D721Med (cell line): Measurements from ENCODE around the gene TNFRSF6B.
"Not testable (repeated sequence)": the region's sequence is repeated elsewhere in the genome, so short reads cannot be mapped to it uniquely, and the experiment has no call there.

Experiments used
- DNase-seq: peaks from one replicate; pipeline ENCODE4 v3.0.0; 2011; ENCODE audit warnings: low spot score; ENCODE audit not compliant: insufficient read length
- FAIRE-seq: peaks from 2 replicates; lab custom pipeline; 2011; peaks lifted over from hg19 to GRCh38; lab: Jason Lieb, UNC
- TF ChIP-seq, protein P1 (sequence below): IDR thresholded peaks from 2 replicates; pipeline ENCODE4 v1.5.1; 2012; ENCODE audit warnings: mild to moderate bottlenecking, control low read depth; ENCODE audit not compliant: insufficient read depth; ENCODE audit errors: missing control alignments

The TNFRSF6B gene

DNA sequence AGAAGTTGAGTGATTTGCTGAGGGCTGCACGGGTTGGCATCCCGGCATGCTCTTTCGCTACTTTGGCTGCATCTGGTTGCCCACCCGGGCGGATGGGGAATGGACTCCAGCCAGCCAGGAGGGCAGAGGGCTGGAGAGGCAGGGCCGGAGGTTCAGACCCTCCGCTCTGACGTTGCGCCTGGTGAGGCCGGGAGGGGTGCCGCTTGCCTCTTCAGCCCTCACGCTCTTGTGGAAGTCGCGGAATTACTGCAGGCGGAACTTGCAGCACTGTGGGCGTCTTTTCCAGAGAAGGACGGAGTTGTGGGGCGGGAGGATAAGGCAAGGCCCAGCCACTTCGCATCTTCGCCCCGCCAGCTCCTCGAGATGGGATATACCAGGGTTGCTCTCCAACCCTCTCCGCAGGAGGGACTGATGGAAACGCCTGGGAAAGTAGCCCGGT is 37.7 kb upstream of the TNFRSF6B start:
- DNase-seq (no peak), FAIRE-seq (no peak)
- TF ChIP-seq, protein P1, sequence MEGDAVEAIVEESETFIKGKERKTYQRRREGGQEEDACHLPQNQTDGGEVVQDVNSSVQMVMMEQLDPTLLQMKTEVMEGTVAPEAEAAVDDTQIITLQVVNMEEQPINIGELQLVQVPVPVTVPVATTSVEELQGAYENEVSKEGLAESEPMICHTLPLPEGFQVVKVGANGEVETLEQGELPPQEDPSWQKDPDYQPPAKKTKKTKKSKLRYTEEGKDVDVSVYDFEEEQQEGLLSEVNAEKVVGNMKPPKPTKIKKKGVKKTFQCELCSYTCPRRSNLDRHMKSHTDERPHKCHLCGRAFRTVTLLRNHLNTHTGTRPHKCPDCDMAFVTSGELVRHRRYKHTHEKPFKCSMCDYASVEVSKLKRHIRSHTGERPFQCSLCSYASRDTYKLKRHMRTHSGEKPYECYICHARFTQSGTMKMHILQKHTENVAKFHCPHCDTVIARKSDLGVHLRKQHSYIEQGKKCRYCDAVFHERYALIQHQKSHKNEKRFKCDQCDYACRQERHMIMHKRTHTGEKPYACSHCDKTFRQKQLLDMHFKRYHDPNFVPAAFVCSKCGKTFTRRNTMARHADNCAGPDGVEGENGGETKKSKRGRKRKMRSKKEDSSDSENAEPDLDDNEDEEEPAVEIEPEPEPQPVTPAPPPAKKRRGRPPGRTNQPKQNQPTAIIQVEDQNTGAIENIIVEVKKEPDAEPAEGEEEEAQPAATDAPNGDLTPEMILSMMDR: no peak

DNA sequence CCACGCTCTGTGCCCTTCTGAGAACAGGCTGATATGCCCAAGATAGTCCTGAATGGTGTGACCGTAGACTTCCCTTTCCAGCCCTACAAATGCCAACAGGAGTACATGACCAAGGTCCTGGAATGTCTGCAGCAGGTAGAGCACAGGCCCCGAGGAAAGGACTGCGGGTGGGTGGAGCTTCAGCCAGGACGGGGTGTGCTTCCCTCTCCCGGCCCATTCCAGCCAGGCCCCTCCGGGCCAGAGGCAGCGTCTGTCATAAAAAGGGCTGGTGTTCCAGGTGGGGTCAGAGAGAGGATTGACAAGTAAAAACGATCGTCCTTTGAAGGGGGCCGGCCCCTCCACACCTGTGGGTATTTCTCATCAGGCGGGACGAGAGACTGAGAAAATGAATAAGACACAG is 37.1 kb upstream of the TNFRSF6B start:
- DNase-seq (no peak), FAIRE-seq (no peak)
- TF ChIP-seq, protein P1: no peak

DNA sequence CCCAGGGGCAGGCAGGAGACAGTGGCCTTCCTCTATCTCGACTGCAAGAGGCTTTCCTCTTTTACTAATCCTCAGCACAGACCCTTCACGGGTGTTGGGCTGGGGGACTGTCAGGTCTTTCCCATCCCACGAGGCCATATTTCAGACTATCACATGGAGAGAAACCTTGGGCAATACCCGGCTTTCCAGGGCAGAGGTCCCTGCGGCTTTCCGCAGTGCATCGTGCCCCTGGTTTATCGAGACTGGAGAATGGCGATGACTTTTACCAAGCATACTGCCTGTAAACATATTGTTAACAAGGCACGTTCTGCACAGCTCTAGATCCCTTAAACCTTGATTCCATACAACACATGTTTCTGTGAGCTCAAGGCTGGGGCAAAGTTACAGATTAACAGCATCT is 36.3 kb upstream of the TNFRSF6B start:
- not testable (repeated sequence) for DNase-seq, FAIRE-seq

DNA sequence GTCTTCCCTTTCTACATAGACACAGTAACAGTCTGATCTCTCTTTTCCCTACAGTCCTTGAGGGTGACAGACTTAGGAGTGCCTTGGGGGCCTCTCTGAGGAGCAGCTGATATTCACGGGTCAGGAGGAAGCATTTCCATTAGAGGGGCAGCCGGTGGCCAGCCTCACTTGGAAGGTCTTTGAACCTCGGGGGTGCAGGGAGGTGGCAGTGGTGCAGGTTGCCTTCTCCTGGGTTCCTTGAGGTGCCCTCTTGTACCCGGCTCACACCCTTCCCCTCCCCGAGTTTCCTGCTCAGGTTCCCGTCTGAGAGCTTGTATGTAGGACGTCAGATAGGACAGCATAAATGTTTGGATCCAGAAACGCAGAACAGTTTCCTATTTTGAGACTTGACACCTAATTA is 35.8 kb upstream of the TNFRSF6B start:
- DNase-seq (no peak), FAIRE-seq (no peak)
- TF ChIP-seq, protein P1: no peak

DNA sequence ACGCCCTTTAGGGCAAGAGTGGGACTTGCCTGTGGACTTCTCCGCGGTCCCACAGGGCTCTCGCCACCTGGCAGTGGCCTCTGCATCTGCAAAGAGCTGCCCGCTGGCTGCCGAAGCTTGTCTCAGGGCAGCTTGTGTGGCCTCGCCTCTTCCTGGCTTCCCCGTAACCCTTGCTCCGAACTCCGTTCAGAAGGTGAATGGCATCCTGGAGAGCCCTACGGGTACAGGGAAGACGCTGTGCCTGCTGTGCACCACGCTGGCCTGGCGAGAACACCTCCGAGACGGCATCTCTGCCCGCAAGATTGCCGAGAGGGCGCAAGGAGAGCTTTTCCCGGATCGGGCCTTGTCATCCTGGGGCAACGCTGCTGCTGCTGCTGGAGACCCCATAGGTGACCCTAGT is 35.3 kb upstream of the TNFRSF6B start:
- TF ChIP-seq, protein P1: no peak
- DNase-seq (no peak), FAIRE-seq (no peak)

DNA sequence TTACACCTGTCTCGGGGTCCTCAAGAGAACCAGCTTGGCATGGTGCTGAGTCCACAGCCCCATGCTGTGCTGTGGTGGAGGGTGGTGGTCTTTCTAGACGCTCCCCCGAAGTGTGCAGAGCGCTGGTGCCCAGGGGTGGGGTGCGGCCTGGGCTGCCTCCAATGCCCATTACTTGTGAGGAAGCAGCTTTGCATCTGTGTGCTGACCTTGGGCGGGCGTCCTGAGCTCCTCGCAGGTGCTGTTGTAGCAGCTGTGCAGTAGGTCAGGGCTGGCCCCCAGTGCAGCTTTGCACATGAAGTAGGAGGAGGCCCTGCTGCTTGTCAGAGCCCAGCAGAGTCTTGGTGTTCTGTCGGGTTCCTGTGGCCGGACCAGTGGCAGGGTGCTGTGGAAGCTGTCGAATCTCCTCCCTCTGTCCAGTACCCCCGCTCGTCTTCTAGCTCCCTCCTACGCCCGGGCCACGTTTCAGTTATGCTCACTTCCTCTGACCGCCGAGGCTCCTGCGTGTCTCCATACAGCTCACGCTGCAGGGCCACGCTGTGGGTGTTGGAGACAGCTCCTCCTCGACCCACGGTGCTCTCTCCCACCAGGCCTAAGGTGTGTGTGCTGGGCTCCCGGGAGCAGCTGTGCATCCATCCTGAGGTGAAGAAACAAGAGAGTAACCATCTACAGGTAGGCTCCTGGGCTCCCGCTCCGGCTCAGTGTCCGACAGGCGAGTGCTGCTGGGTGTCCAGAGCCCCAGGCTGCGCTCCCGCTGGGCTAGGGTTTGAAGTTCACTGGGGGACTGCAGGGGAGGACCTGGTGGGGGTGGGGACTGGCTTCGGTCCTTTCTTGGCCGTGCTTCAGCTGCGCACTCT is 34.3 kb upstream of the TNFRSF6B start:
- DNase-seq (no peak), FAIRE-seq (no peak)
- TF ChIP-seq, protein P1: no peak

DNA sequence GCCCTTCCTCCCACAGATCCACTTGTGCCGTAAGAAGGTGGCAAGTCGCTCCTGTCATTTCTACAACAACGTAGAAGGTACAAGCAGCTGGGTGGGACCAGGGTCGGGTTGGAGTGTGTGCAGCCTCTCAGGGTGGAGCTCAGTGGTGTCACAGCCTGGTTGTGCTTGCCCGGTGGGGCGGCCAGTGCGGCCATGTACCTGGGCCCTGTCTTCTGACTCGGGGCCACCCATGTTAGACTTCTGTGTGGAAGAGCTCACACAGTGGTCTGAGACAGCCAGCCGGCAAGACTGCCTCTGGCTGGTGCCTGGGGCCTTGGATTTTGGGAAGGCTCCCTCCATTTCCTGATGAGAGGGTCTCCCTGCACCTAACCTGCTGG is 33.7 kb upstream of the TNFRSF6B start:
- FAIRE-seq (no peak), DNase-seq (no peak)
- TF ChIP-seq, protein P1: no peak
